Thymus (tissue), 11 donors: ENCODE results near the gene FHL5. TPM values are rescaled to one million over a fixed set of nuclear protein-coding genes. Genes with fewer than 3 reads are reported as not detected.

Source experiments
- DNase-seq, 9 donors: peaks; one replicate each; pipeline ENCODE4 v3.0.0-alpha.2; 2013; ENCODE audit warnings: low spot score in 9 of 9, low read depth in 6 of 9, missing footprints in 1 of 9
- H3K27ac ChIP-seq, 2 donors: one replicate each; pipeline ENCODE4 v1.5.1; 2013; ENCODE audit warnings: control low read depth in 1 of 2, low read depth in 1 of 2, low read length in 1 of 2, mild to moderate bottlenecking in 1 of 2, moderate library complexity in 1 of 2
- H3K27me3 ChIP-seq, 2 donors: one replicate each; pipeline ENCODE4 v1.5.1; 2013; ENCODE audit warnings: low read length in 1 of 2; ENCODE audit not compliant: control insufficient read depth in 2 of 2, insufficient read depth in 1 of 2
- H3K36me3 ChIP-seq, 2 donors: one replicate each; pipeline ENCODE4 v1.5.1; 2013; ENCODE audit warnings: low read length in 1 of 2, mild to moderate bottlenecking in 1 of 2, moderate library complexity in 1 of 2; ENCODE audit not compliant: control insufficient read depth in 2 of 2, insufficient read depth in 2 of 2
- H3K4me1 ChIP-seq, 2 donors: one replicate each; pipeline ENCODE4 v1.5.1; 2013; ENCODE audit warnings: low read length in 2 of 2; ENCODE audit not compliant: control insufficient read depth in 2 of 2, insufficient read depth in 2 of 2
- H3K4me3 ChIP-seq, 2 donors: one replicate each; pipeline ENCODE4 v1.5.1; 2013; ENCODE audit warnings: low read length in 2 of 2, control low read depth in 1 of 2, mild to moderate bottlenecking in 1 of 2
- H3K9me3 ChIP-seq, 2 donors: one replicate each; pipeline ENCODE4 v1.5.1; 2013; ENCODE audit warnings: low read length in 1 of 2, mild to moderate bottlenecking in 1 of 2; ENCODE audit not compliant: control insufficient read depth in 2 of 2, insufficient read depth in 1 of 2
- WGBS: extraction: QIAGEN DNeasy Blood & Tissue Kit; methylation state at CpG from one replicate; pipeline ENCODE4 v1.1.7; 2013; 5-methylcytosine and 5-hydroxymethylcytosine counted together
- polyA plus RNA-seq: library from polyadenylated mRNA; stranded (reverse); fragments of 200-250 nt; gene quantifications from one replicate; pipeline ENCODE4 v1.2.3, GENCODE V29; 2013
- total RNA-seq: library from RNA; stranded (reverse); fragments of 120-200 nt; gene quantifications from one replicate; pipeline ENCODE4 v1.2.4, GENCODE V29; 2013
- donor health status: healthy.

The FHL5 gene
- total and polyA plus RNA-seq, 2 donors, result 0.19 to 15.8 TPM

DNA sequence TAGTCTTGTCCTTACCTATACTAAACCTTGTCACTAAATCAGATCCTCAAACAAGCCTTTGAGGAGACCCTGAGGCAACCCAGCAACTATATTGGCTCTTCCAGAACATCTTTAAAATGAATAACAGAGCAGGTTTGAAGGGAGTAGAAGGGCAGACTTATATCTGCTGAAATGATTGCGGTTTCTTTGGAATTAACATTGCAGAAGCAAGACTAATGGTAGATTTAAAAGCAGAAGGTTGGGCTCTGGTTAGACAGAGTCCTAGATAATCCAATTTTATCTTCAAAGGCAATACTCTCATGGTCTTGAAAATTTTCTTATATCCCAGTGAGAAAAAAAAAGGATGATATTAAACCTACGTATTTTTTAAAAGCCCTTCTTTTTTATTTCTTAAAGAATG is 19.1 kb downstream of the FHL5 start:
- no peaks in the 10 kb centered on the region for H3K9me3 ChIP-seq
- no peak for DNase-seq
- WGBS, result 94% methylated on average over 2 of the region's 2 CpGs
- no peak overlapping the region for H3K4me3 ChIP-seq
- H3K27ac ChIP-seq, result no peak overlapping the region
- no peaks in the 10 kb centered on the region for H3K36me3 ChIP-seq
- no peaks in the 10 kb centered on the region for H3K4me1 ChIP-seq
- no peaks in the 10 kb centered on the region for H3K27me3 ChIP-seq

DNA sequence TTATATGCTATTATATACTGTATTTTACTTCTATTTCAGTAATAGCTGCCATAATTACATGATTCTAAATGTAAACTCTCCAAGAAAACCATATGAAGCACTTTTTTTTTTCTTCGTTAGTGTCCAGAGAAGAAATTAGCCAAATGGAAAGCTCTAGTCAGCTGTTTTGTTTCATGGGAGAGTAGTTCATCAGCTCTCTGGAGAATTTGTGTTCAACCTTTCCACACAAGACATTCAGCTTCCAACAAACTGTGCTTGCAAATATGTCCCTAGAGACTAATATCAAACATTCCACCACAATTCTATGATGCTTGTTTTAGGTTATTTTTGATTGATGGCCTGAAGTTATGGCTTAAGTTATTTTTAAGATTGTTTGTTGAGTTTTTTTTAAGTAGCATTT is 19.5 kb downstream of the FHL5 start:
- no peak for DNase-seq
- Histone ChIP-seq H3K4me3 (no peak overlapping the region), H3K4me1 (no peaks in the 10 kb centered on the region), H3K36me3 (no peaks in the 10 kb centered on the region), H3K27me3 (no peaks in the 10 kb centered on the region), H3K27ac (no peak overlapping the region), H3K9me3 (no peaks in the 10 kb centered on the region)
- 95% methylated on average over 1 of the region's 1 CpG for WGBS

DNA sequence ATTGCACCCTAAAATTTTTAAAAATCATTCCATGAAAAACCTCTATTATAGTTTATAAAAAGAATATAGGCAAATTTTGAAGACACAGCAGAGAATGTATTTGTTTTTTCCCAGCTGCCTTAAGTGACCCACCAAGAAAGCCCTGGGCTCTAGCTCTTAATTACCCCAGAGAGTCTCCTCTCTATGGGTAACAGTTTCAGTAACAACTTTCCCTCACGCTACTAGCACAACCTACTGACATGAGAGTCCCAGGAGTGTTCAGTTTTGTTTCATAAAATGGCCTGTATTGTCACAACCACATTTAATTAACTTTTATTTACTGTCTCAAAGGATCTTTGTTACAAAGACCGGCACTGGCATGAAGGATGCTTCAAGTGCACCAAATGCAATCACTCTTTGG is 41.5 kb downstream of the FHL5 start:
- Histone ChIP-seq H3K9me3 (no peaks in the 10 kb centered on the region), H3K4me3 (no peak overlapping the region), H3K27ac (no peak overlapping the region), H3K27me3 (no peaks in the 10 kb centered on the region), H3K36me3 (no peaks in the 10 kb centered on the region), H3K4me1 (no peaks in the 10 kb centered on the region)
- 87% methylated on average over 2 of the region's 2 CpGs for WGBS
- no peak for DNase-seq

DNA sequence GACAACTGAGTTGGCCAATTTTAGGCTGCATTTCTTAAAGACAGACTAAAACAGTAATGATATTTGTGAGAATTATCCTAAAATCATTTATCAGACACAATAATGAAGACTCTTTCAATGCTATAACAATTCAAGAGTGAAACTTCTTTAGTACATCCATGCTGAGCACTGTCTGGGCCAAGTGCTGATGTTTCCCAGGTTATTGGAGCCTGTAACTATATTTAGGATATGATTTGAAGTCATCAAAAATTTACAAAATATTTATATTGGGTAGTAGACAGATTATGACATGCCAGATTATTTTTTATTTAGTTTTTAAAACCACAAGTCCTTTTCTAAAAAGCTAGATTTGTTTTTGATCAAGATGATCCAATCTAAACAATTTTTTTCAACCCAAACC is 45.1 kb downstream of the FHL5 start:
- Histone ChIP-seq H3K4me3 (no peak overlapping the region), H3K9me3 (no peaks in the 10 kb centered on the region), H3K36me3 (no peaks in the 10 kb centered on the region), H3K4me1 (no peaks in the 10 kb centered on the region), H3K27me3 (no peaks in the 10 kb centered on the region), H3K27ac (no peak overlapping the region)
- no peak for DNase-seq

DNA sequence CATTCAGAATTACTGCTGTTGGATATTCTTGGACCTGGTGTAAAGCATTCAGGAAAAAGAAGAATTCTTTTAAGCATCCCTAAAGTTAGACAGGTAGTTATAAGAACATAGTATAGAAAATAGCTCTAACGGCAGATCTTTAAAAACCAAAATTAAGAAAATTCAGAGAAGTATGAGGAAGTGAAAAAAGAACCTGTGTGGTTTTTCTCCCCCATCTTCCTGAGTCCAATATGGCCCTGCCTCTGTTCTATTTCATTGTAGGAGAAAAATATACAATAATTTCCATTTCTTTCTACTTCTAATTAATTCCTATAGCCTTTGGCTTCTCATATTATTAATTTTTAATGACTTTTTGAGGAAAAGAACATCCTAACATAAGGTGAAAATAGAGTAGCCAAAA is 47.1 kb downstream of the FHL5 start:
- Histone ChIP-seq H3K4me3 (no peak overlapping the region), H3K36me3 (no peaks in the 10 kb centered on the region), H3K4me1 (no peaks in the 10 kb centered on the region), H3K27ac (no peak overlapping the region), H3K27me3 (no peaks in the 10 kb centered on the region), H3K9me3 (no peaks in the 10 kb centered on the region)
- WGBS, result 91% methylated on average over 1 of the region's 1 CpG
- DNase-seq, result no peak

DNA sequence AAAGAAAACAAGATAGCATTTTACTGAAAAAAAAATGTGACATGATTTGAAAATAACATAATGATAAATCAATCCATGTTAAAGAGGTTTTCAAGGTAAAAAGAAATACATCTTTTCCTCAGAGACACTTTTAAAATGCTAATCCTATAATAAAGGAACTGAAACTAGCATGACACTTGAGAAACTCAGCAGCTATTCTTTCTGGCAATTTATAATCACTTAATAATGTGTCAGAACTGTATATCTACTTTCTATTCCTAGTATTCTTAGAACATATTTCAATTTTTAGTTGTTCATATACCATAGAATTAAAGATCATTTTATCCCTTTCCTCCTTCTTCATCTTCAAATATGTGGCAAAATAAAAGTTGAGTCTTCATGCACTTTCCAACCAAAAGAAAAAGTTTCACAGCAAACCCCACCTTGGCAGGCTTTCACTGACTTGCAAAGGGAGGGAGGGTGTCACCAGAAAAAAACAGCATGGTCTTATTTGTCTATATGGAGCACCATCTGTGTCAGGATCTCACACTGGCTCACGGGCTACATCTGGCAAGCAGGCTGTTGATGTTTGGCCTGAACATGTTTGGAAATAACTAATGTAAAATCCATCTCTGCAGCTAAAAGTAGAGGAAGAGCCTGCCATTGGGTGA is 48.5 kb downstream of the FHL5 start:
- H3K4me3 ChIP-seq, result no peak overlapping the region
- no peaks in the 10 kb centered on the region for H3K9me3 ChIP-seq
- H3K36me3 ChIP-seq, result no peaks in the 10 kb centered on the region
- WGBS, result 84% methylated on average over 1 of the region's 1 CpG
- no peak for DNase-seq
- H3K27me3 ChIP-seq, result no peaks in the 10 kb centered on the region
- H3K27ac ChIP-seq, result no peak overlapping the region
- no peaks in the 10 kb centered on the region for H3K4me1 ChIP-seq

DNA sequence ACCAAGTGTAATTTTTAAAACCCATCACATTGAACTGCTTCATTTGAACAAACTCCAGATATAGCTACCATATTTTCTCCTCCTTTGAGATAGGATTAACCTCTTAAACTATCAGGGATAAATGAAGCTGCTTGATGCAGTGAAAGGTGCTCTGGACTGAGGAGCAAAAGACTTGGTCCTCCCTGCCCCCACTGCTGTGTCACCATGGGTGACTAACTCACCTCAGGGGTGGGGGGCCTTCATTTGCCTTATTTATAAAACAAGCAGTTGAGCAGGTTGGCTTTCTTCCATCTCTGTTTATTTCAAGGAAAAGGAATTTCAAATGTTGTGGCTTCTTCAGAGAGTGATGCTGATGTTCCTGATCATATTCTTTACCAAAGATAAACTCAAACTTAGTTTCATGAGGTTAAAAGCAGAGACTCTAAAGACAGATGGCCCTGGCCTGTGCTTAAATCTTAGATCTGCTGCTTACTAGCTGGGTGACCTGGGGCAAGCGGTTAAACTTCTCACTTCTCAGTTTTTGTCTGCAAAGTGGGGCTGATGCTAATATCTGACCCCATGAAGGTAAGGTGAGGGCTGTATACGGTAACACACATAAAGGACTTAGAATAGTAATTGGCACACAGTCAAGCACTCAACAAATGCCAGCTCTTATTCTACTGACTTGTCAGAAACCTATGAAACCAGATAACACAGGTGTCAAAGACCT is 50.5 kb downstream of the FHL5 start:
- 94% methylated on average over 2 of the region's 2 CpGs for WGBS
- no peak overlapping the region for H3K4me3 ChIP-seq

DNA sequence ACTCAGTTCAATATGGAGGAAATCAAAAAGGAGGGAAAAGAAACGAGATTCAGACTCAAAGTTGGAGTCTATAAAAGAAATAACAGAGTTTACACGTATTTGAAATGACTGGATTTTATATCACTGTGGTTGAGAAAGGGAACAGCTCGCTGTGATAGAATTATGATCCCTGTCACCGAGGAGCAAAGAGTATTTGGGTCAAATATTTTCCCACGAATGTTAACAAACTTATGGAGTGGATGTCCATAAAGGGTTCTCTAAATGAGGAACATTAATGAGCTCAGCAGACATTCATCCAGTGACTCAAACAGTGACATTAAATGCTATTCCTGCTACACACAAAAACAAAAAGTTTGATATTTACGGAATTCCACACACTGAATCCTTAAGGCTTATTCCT is 57.9 kb downstream of the FHL5 start:
- H3K9me3 ChIP-seq, result no peaks in the 10 kb centered on the region
- H3K36me3 ChIP-seq, result no peaks in the 10 kb centered on the region
- H3K4me3 ChIP-seq, result no peak overlapping the region
- no peak for DNase-seq
- WGBS, result 87% methylated on average over 6 of the region's 6 CpGs
- H3K4me1 ChIP-seq, result no peaks in the 10 kb centered on the region
- no peaks in the 10 kb centered on the region for H3K27me3 ChIP-seq
- no peak overlapping the region for H3K27ac ChIP-seq

More for the DNA sequence above, 50.5 kb downstream of the FHL5 start:
- Histone ChIP-seq H3K9me3 (no peaks in the 10 kb centered on the region), H3K27ac (no peak overlapping the region), H3K4me1 (no peaks in the 10 kb centered on the region), H3K27me3 (no peaks in the 10 kb centered on the region), H3K36me3 (no peaks in the 10 kb centered on the region)
- DNase-seq, result no peak

DNA sequence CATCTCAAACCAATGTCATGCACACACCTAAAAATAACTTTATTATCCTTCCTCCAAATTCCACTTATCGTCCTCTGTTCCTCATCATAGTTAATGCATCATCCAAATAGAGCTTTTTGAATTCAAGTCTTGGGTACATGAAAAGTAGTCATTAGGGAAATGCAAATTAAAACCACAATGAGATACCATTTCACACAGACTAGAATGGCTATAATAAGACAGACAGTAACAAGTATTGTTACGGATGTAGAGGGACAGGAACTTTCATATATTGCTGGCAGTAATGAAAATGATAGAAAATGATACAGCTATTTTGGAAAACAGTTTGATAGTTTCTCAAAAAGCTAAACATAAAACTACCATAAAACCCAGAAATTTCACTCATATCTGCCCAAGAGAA is 59.1 kb downstream of the FHL5 start:
- H3K4me1 ChIP-seq, result no peaks in the 10 kb centered on the region
- no peak for DNase-seq
- H3K27me3 ChIP-seq, result no peaks in the 10 kb centered on the region
- WGBS, result 42% methylated on average over 2 of the region's 2 CpGs
- no peak overlapping the region for H3K27ac ChIP-seq
- no peak overlapping the region for H3K4me3 ChIP-seq
- no peaks in the 10 kb centered on the region for H3K36me3 ChIP-seq
- H3K9me3 ChIP-seq, result no peaks in the 10 kb centered on the region
